Left lung (tissue), 10 donors: ENCODE results near the gene FZR1. TPM values are rescaled to one million over a fixed set of nuclear protein-coding genes. Genes with fewer than 3 reads are reported as not detected.

Experiments
- ATAC-seq: fragments of 200-7000 bp; cut with Tn5 transposase; one replicate; pipeline ENCODE4 v1.9.1; 2020; ENCODE audit warnings: moderate library complexity
- DNase-seq, 4 donors: peaks; one replicate each; pipeline ENCODE4 v3.0.0-alpha.2; 2013 to 2020
- H3K27ac ChIP-seq, 2 donors: fragments of 200-600 bp; sonication (generic) in 1 of 2; one replicate each; pipeline versions ENCODE4 v1.5.0 to v1.8.0; 2020 to 2021
- H3K27me3 ChIP-seq, 2 donors: fragments of 200-600 bp; sonication (generic) in 1 of 2; one replicate each; pipeline versions ENCODE4 v1.5.0 to v1.8.0; 2020 to 2021
- H3K36me3 ChIP-seq, 2 donors: fragments of 200-600 bp; sonication (generic) in 1 of 2; one replicate each; pipeline versions ENCODE4 v1.5.0 to v1.8.0; 2020 to 2021
- H3K4me1 ChIP-seq, 2 donors: fragments of 200-600 bp; one replicate each; pipeline ENCODE4 v1.8.0; 2021
- H3K4me3 ChIP-seq, 2 donors: fragments of 200-600 bp; sonication (generic) in 1 of 2; one replicate each; pipeline versions ENCODE4 v1.5.0 to v1.8.0; 2020 to 2021; ENCODE audit warnings: mild to moderate bottlenecking in 1 of 2
- H3K9me3 ChIP-seq, 2 donors: fragments of 200-600 bp; sonication (generic) in 1 of 2; one replicate each; pipeline versions ENCODE4 v1.5.0 to v1.8.0; 2020 to 2021
- CTCF ChIP-seq, 2 donors: fragments of 200-600 bp; sonication (generic) in 1 of 2; IDR thresholded peaks; one replicate each; pipeline versions ENCODE4 v1.5.0 to v1.8.0; 2021; ENCODE audit warnings: antibody characterized with exemption in 2 of 2
- intact Hi-C, 2 donors: fragments of 100-400 bp; cut with DNase I; formaldehyde crosslinking; loops; one replicate each; pipeline versions ENCODE4 v1.11.2 to v1.14.2; 2022
- polyA plus RNA-seq, 6 donors: library from polyadenylated mRNA; unstranded; fragments of 120-200 nt; gene quantifications; one replicate each; pipeline ENCODE4 v1.2.1, GENCODE V29; 2013; ENCODE audit not compliant: insufficient read length in 6 of 6
- total RNA-seq, 2 donors: library from RNA; stranded (reverse); fragmentation: NEBNext Ultra II Directional; extraction: Animal tissue kit (Norgen Biotek cat#: 25700); gene quantifications; one replicate each; pipeline ENCODE4 v1.2.1, GENCODE V29; 2021
- donor health status: DM: no; HTN: yes; CAD: no.
- donor health status: DM: no; HTN: no; CAD: no.

The FZR1 gene
- total and polyA plus RNA-seq, 8 donors, result 33.4 to 56.6 (median 47.3) TPM

- H3K4me1 ChIP-seq, result peaks cover 0 to 14% of the 10 kb centered on the region in 2 donors
- no peak overlapping the region for H3K27ac ChIP-seq
- DNase-seq (peak in 1 of 4 donors; percentile 81), ATAC-seq (peak; percentile 76)
- intact Hi-C loops, result loop anchor here (5.0 to 10.0 kb wide), 2 partner anchors 145 to 157 kb away; no protein-coding TSS in a partner anchor
- no peaks in the 10 kb centered on the region for H3K36me3 ChIP-seq
- H3K4me3 ChIP-seq, result no peak overlapping the region
- no peaks in the 10 kb centered on the region for H3K9me3 ChIP-seq
- peaks cover 0 to 8% of the 10 kb centered on the region in 2 donors for H3K27me3 ChIP-seq
- TF ChIP-seq CTCF (IDR thresholded peaks at IDR 0.05), result peak; percentile 64 to 88
These were observed 34.0 kb upstream of the FZR1 start for GRCh38 chr19:3471954-3472655.

- no peak overlapping the region for H3K27ac ChIP-seq
- no peak for TF ChIP-seq CTCF (IDR thresholded peaks at IDR 0.05)
- DNase-seq, result no peak
- H3K9me3 ChIP-seq, result no peaks in the 10 kb centered on the region
- H3K27me3 ChIP-seq, result peaks cover 0 to 8% of the 10 kb centered on the region in 2 donors
- ATAC-seq, result no peak
- H3K4me3 ChIP-seq, result no peak overlapping the region
- peaks cover 0 to 9% of the 10 kb centered on the region in 2 donors for H3K4me1 ChIP-seq
- intact Hi-C loops, result loop anchor here (5.0 to 10.0 kb wide), 2 partner anchors 147 to 159 kb away; no protein-coding TSS in a partner anchor
- no peaks in the 10 kb centered on the region for H3K36me3 ChIP-seq
These were observed 32.1 kb upstream of the FZR1 start for GRCh38 chr19:3474010-3474409.

GRCh38 chr19:3474614-3475013 lies 31.5 kb upstream of the FZR1 start:
- intact Hi-C loops, result loop anchor here (5.0 to 10.0 kb wide), 2 partner anchors 147 to 160 kb away; no protein-coding TSS in a partner anchor
- no peak overlapping the region for H3K27ac ChIP-seq
- H3K27me3 ChIP-seq, result peaks cover 0 to 11% of the 10 kb centered on the region in 2 donors

GRCh38 chr19:3475449-3475848 lies 30.7 kb upstream of the FZR1 start:
- Histone ChIP-seq H3K36me3 (no peaks in the 10 kb centered on the region), H3K27ac (no peak overlapping the region), H3K27me3 (peaks cover 2 to 17% of the 10 kb centered on the region in 2 donors), H3K4me3 (no peak overlapping the region), H3K4me1 (peaks cover 0 to 9% of the 10 kb centered on the region in 2 donors), H3K9me3 (no peaks in the 10 kb centered on the region)
- no peak for TF ChIP-seq CTCF (IDR thresholded peaks at IDR 0.05)
- ATAC-seq, result no peak
- intact Hi-C loops, result loop anchor here in 1 of 2 donors (10.0 kb wide), 1 partner anchor 161 kb away; no protein-coding TSS in a partner anchor
- no peak for DNase-seq

More at GRCh38 chr19:3474614-3475013, 31.5 kb upstream of the FZR1 start:
- Histone ChIP-seq H3K9me3 (no peaks in the 10 kb centered on the region), H3K4me3 (no peak overlapping the region), H3K36me3 (no peaks in the 10 kb centered on the region), H3K4me1 (peaks cover 0 to 9% of the 10 kb centered on the region in 2 donors)
- ATAC-seq (no peak), DNase-seq (no peak)
- no peak for TF ChIP-seq CTCF (IDR thresholded peaks at IDR 0.05)

- ATAC-seq (no peak), DNase-seq (no peak)
- no peak overlapping the region for H3K4me3 ChIP-seq
- no peaks in the 10 kb centered on the region for H3K36me3 ChIP-seq
- H3K9me3 ChIP-seq, result no peaks in the 10 kb centered on the region
- intact Hi-C loops, result loop anchor here in 1 of 2 donors (10.0 kb wide), 1 partner anchor 162 kb away; no protein-coding TSS in a partner anchor
- H3K27ac ChIP-seq, result no peak overlapping the region
- peaks cover 14 to 31% of the 10 kb centered on the region in 2 donors for H3K27me3 ChIP-seq
- peaks cover 0 to 6% of the 10 kb centered on the region in 2 donors for H3K4me1 ChIP-seq
- TF ChIP-seq CTCF (IDR thresholded peaks at IDR 0.05), result no peak
These were observed 29.3 kb upstream of the FZR1 start for GRCh38 chr19:3476830-3477229.
